Hippocampal formation (tissue), 2 donors: ENCODE results near the gene CAT.
"Not testable (repeated sequence)": the region's sequence is repeated elsewhere in the genome, so short reads cannot be mapped to it uniquely, and the experiment has no call there.

Experiments
- DNase-seq, 2 donors: peaks; one replicate each; lab custom pipeline; 2025; lab: John Stamatoyannopoulos, UW

The CAT gene

GRCh38 chr11:34438529-34439507 is at the start of gene CAT:
TSS of gene CAT (plus strand) at chr11:34438934. CDS start at chr11:34439014, 80 bp downstream.
- peak; percentile 93 to 97 for DNase-seq

GRCh38 chr11:34394771-34395300 is 43.9 kb upstream of the CAT start:
- no peak for DNase-seq

DNA sequence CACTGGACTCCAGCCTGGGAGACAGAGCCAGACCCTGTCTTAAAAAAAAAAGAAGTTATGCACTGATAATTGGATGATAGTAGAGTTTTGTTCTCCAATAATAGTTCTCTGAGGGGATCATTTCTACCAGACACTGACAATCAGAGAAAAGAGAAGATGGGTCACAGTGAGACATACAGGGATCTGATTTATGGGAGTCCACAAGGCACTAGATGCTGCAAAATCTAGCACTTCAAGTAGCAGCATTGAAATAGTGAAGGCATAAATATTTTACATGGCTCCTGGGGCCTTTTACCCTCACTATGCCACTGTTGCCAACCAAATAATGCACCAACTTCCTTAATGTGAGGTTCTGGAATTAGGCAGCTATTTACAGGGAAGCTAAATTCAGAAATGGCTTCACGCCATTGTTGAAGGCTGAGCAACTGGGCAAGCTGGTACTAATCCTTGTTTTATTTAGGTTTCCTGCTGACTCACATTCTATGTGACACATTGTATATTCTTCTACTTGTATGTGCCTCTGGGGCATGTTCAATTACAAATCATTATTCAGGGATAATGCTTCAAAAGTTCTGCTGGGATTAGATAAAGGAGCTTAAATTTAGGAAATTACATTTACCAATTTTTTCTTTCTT is 42.7 kb upstream of the CAT start:
- no peak for DNase-seq

DNA sequence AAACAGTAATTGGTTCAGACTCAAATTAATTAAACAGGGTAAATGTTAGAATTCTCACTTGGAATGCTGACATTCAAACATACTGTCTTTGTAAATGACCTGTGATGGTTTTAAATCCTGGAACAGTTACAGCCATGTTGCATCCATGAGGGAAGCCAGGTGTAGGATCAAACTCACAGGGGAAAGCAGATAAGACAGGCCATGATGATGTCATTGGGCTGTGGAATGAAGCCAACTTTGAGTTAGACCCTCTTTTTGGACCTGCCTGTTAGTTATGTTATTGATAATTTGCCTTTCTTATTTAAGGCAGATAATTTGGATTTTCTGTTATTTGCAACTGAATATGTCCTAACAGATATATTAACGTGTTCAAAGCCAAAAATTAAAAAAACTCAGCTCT is 41.6 kb upstream of the CAT start:
- DNase-seq = no peak

GRCh38 chr11:34397811-34398210 is 40.9 kb upstream of the CAT start:
- no peak for DNase-seq

DNA sequence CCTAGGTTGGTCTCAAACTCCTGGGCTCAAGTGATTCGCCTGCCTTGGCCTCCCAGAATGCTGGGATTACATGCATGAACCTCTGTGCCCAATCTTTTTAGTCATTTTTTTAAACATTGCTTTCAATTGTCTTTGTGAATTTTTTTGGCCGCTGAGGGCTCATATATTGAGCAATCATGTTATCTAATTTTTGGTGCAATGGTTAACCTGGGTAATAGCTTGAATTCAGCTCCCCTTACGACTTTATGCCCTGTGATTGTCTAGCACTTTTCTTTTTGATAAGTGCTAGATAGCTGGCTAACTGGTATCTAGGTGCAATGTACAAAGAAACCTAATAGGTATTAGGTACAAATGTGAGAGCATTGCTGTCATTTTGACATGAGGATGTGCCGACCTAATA is 35.3 kb upstream of the CAT start:
- no peak for DNase-seq

- no peak for DNase-seq
These were observed 34.5 kb upstream of the CAT start for GRCh38 chr11:34404280-34404679.

DNA sequence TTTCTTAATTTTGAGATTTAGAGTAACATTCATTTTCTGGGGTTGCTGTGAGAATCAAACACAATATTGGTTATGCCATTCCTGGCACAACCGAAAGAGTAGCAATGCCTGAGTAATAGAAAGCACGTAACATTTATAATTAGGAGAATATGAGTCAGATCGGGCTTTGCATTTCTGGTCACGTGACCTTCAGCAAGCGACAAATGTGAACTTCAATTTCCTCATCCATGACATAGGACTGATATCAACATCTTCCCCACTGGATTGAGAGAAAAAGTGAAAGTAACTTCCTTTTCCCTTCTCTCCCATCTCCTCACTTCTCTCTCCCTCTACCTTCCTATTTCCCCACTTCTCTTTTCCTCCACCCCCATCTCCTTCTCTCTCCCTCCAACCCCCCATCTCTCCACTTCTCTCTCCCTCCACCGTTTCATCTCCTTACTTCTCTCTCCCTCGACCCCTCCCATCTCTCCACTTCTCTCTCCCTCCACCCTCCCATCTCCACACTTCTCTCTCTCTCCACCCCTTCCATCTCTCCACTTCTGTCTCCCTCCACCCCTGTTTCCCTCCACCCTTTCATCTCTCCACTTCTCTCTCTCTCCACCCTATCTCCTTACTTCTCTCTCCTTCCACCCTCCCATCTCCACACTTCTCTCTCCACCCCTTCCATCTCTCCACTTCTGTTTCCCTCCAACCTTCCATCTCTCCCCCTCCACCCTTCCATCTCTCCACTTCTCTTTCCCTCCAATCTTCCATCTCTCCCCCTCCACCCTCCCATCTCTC is 33.5 kb upstream of the CAT start:
- DNase-seq = no peak

GRCh38 chr11:34406413-34406812 is 32.3 kb upstream of the CAT start:
- DNase-seq = no peak

DNA sequence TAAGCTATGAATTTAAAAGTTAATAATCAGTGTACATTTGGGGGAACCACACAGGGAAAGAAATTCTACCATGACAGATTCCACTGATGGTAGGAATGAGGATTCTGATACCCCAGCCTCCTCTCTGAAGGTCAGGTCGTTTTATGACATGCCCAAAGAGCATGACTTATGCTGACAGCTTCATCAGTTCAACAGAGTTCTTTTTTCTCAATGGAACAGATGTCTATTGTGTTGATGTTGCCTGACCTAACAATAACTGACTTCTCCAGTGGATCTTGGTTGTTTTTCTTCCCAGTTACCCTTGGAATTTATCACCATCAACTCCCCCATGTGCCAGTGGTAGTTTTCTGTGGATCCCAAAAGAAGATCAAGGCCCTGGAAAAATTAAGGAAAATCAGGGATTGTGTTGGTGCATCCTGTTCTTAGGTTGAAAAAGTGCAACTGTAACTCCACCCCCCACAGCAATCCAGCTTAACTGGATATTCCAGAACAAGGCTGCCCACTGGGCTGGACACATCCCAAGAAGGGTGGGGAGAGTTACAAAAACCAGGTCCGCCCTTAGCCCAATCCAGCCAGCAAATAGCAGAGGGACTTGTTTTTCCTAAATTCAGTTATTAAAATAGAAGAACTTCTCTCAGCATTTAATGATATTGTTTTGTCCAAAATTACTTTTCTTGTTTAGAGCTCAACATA is 31.5 kb upstream of the CAT start:
- peak in 1 of 2 donors; percentile 8 for DNase-seq

GRCh38 chr11:34408580-34409172 is 30.1 kb upstream of the CAT start:
- no peak for DNase-seq

DNA sequence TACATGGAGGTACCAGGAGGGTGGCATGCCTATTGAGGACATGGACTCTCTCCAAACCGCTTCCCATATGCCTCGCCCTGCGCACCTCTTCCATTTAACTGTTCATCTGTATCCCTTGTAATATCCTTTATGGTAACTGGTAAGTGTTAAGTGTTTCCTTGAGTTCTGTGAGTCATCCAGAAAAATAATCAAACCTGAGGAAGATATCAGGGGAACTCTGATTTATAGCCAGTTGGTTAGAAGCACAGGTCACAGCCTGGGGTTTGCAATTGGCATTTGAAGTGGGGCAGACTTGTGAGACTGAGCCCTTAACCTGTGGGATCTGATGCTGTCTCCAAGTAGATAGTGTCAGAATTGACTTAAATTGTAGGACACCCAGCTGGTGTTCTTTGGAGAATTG is 27.6 kb upstream of the CAT start:
- no peak for DNase-seq

- no peak for DNase-seq
These were observed 26.9 kb upstream of the CAT start for GRCh38 chr11:34411791-34412190.

- DNase-seq = no peak
These were observed 25.5 kb upstream of the CAT start for GRCh38 chr11:34413263-34413662.

GRCh38 chr11:34415538-34415937 is 23.2 kb upstream of the CAT start:
- DNase-seq = no peak

DNA sequence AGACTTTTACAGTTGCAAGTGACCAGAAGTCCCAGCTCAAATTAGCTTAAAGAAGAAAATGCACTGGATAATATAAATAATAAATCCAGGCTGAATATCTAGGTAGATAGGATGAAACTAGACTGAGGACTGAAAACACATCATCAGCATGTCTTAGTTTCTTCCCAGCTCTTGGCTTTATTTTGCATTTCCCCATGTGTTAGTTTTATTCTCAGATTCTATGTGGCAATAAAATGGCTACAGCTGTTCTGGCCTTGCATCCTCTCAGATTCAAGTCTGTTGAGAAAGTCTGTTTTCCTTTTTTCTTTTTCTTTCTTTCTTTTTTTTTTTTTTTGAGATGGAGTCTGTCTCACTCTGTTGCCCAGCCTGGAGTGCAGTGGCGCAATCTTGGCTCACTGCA is 22.6 kb upstream of the CAT start:
- no peak for DNase-seq

GRCh38 chr11:34416766-34417165 is 22.0 kb upstream of the CAT start:
- DNase-seq = no peak

GRCh38 chr11:34417202-34417601 is 21.5 kb upstream of the CAT start:
- no peak for DNase-seq

- DNase-seq = no peak
These were observed 19.6 kb upstream of the CAT start for GRCh38 chr11:34419158-34419557.

DNA sequence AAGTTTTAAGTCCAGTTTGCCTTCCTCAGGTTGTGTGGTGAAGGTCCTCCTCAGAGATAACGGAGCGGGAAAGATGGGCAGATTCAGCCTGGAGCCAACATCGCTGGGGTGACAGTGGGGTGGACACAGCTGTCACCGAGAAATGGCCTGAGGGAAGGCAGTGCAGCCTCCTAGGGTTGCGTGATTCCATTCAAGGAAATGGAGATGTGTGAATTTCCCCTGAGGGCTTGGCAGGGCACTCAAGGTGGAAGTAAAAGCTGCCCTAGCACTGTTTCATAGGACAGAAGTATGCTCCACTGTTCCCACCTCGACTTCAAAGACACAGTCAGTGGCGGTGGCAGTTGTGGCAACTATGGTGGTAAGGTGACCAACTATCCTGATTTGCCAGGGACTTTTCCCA is 15.4 kb upstream of the CAT start:
- no peak for DNase-seq

GRCh38 chr11:34424826-34425225 is 13.9 kb upstream of the CAT start:
- DNase-seq = not testable (repeated sequence)
